Measurements from ENCODE around the gene FILIP1L.

Gene FILIP1L

DNA sequence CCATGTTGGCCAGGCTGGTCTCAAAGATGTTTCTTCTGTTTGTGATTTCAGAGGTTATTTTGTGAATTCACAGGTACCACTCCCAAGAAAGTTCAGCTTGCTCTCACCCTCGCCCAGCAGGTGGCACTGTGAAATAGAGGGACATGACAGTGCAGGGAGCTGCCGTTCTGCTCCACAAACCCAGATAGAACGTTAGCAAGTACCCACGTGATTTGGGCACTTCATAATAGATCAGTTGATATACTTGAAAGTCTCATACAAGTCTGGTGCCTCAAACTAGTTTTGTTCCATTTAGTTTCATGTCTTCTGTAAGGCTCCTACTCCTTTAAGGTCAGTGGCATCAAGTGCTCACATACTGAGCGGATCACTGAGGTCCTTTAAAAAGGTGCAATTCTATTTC, 45.5 kb downstream of the FILIP1L start:
- H3K9ac ChIP-seq (ENCODE audit: low read length): no peak overlapping the region
- H3K36me3 ChIP-seq (ENCODE audit: low read length): no peaks in the 10 kb centered on the region
- H3K4me2 ChIP-seq (ENCODE audit: low read depth, low read length, poor library complexity, severe bottlenecking): no peak overlapping the region

GRCh38 chr3:100067589-100067988, 46.7 kb downstream of the FILIP1L start:
- no peaks in the 10 kb centered on the region for H3K79me2 ChIP-seq (ENCODE audit: insufficient read depth, low read length)
- no peak overlapping the region for H2AFZ ChIP-seq (ENCODE audit: low read depth, low read length, severe bottlenecking)
- no peaks in the 10 kb centered on the region for H3K9me2 ChIP-seq (replicated peaks; ENCODE audit: insufficient read depth, low read length)
- TF ChIP-seq EZH2phosphoT487 (conservative IDR thresholded peaks at IDR 0.05; ENCODE audit: low read length) (no peak), CTCF (IDR thresholded peaks at IDR 0.05; ENCODE audit: insufficient read depth, low read length, poor library complexity, severe bottlenecking) (no peak)
- H3K4me3 ChIP-seq (ENCODE audit: insufficient read depth, low read length, poor library complexity, severe bottlenecking): no peak overlapping the region
- H3K27ac ChIP-seq (ENCODE audit: low read depth, low read length): no peak overlapping the region
- H3K9ac ChIP-seq (ENCODE audit: low read length): no peak overlapping the region
- no peaks in the 10 kb centered on the region for H3K36me3 ChIP-seq (ENCODE audit: low read length)
- no peak overlapping the region for H3K4me2 ChIP-seq (ENCODE audit: low read depth, low read length, poor library complexity, severe bottlenecking)
- H3F3A ChIP-seq (ENCODE audit: insufficient read depth): no peaks in the 10 kb centered on the region
- H4K20me1 ChIP-seq (ENCODE audit: low read depth, low read length): no peaks in the 10 kb centered on the region
- H3K9me3 ChIP-seq (ENCODE audit: insufficient read depth, low read length): no peaks in the 10 kb centered on the region
- H3K27me3 ChIP-seq (ENCODE audit: low read length): no peaks in the 10 kb centered on the region

More for the DNA sequence above, 45.5 kb downstream of the FILIP1L start:
- H3K79me2 ChIP-seq (ENCODE audit: insufficient read depth, low read length): no peaks in the 10 kb centered on the region
- H2AFZ ChIP-seq (ENCODE audit: low read depth, low read length, severe bottlenecking): no peak overlapping the region
- H3F3A ChIP-seq (ENCODE audit: insufficient read depth): no peaks in the 10 kb centered on the region
- no peaks in the 10 kb centered on the region for H3K9me3 ChIP-seq (ENCODE audit: insufficient read depth, low read length)
- H3K27me3 ChIP-seq (ENCODE audit: low read length): no peaks in the 10 kb centered on the region
- TF ChIP-seq CTCF (IDR thresholded peaks at IDR 0.05; ENCODE audit: insufficient read depth, low read length, poor library complexity, severe bottlenecking): peak; percentile 75
- no peak for TF ChIP-seq EZH2phosphoT487 (conservative IDR thresholded peaks at IDR 0.05; ENCODE audit: low read length)
- H3K9me2 ChIP-seq (replicated peaks; ENCODE audit: insufficient read depth, low read length): no peaks in the 10 kb centered on the region
- H3K27ac ChIP-seq (ENCODE audit: low read depth, low read length): no peak overlapping the region
- no peak overlapping the region for H3K4me3 ChIP-seq (ENCODE audit: insufficient read depth, low read length, poor library complexity, severe bottlenecking)
- H4K20me1 ChIP-seq (ENCODE audit: low read depth, low read length): no peaks in the 10 kb centered on the region

GRCh38 chr3:100063929-100064461, 50.3 kb downstream of the FILIP1L start:
- H2AFZ ChIP-seq (ENCODE audit: low read depth, low read length, severe bottlenecking): no peak overlapping the region
- no peak overlapping the region for H3K27ac ChIP-seq (ENCODE audit: low read depth, low read length)
- TF ChIP-seq CTCF (IDR thresholded peaks at IDR 0.05; ENCODE audit: insufficient read depth, low read length, poor library complexity, severe bottlenecking) (no peak), EZH2phosphoT487 (conservative IDR thresholded peaks at IDR 0.05; ENCODE audit: low read length) (no peak)
- no peak overlapping the region for H3K9ac ChIP-seq (ENCODE audit: low read length)
- no peaks in the 10 kb centered on the region for H3K79me2 ChIP-seq (ENCODE audit: insufficient read depth, low read length)
- no peak overlapping the region for H3K4me3 ChIP-seq (ENCODE audit: insufficient read depth, low read length, poor library complexity, severe bottlenecking)
- H3K4me2 ChIP-seq (ENCODE audit: low read depth, low read length, poor library complexity, severe bottlenecking): no peak overlapping the region
- no peaks in the 10 kb centered on the region for H3F3A ChIP-seq (ENCODE audit: insufficient read depth)
- H3K9me3 ChIP-seq (ENCODE audit: insufficient read depth, low read length): no peaks in the 10 kb centered on the region
- H3K9me2 ChIP-seq (replicated peaks; ENCODE audit: insufficient read depth, low read length): no peaks in the 10 kb centered on the region
- no peaks in the 10 kb centered on the region for H3K36me3 ChIP-seq (ENCODE audit: low read length)
- no peaks in the 10 kb centered on the region for H4K20me1 ChIP-seq (ENCODE audit: low read depth, low read length)
- no peaks in the 10 kb centered on the region for H3K27me3 ChIP-seq (ENCODE audit: low read length)
